BLaER1 (cell line): ENCODE results near the gene TMEM45B.
"Not testable (repeated sequence)": the region's sequence is repeated elsewhere in the genome, so short reads cannot be mapped to it uniquely, and the experiment has no call there.

Experiments used
- H3K27ac ChIP-seq: shearing (Covaris generic); formaldehyde crosslinking; 2 replicates; pipeline ENCODE4 v1.8.1; 2022
- H3K27me3 ChIP-seq: shearing (Covaris generic); formaldehyde crosslinking; 2 replicates; pipeline ENCODE4 v1.8.1; 2022
- H3K36me3 ChIP-seq: shearing (Covaris generic); formaldehyde crosslinking; 2 replicates; pipeline ENCODE4 v1.8.1; 2022
- H3K4me1 ChIP-seq: shearing (Covaris generic); formaldehyde crosslinking; 2 replicates; pipeline ENCODE4 v1.8.1; 2022
- H3K4me2 ChIP-seq: shearing (Covaris generic); formaldehyde crosslinking; 2 replicates; pipeline ENCODE4 v1.8.1; 2022
- H3K4me3 ChIP-seq: shearing (Covaris generic); formaldehyde crosslinking; 2 replicates; pipeline ENCODE4 v1.8.1; 2022
- H3K9ac ChIP-seq: shearing (Covaris generic); formaldehyde crosslinking; 2 replicates; pipeline ENCODE4 v1.8.1; 2022
- H3K9me3 ChIP-seq: shearing (Covaris generic); formaldehyde crosslinking; 2 replicates; pipeline ENCODE4 v1.8.1; 2022
- H4K20me1 ChIP-seq: shearing (Covaris generic); formaldehyde crosslinking; 2 replicates; pipeline ENCODE4 v1.8.1; 2022
- Cebpa-rat ChIP-seq: shearing (Covaris generic); IDR thresholded peaks from 2 replicates; pipeline ENCODE4 v1.8.1; 2022

Gene TMEM45B

GRCh38 chr11:129815596-129816461 is at the start of gene TMEM45B:
Gene TMEM45B (plus strand): TSS chr11:129815848. CDS start chr11:129852483, 36,635 bp downstream.
- Histone ChIP-seq H3K4me1 (no peaks in the 10 kb centered on the region), H3K36me3 (no peaks in the 10 kb centered on the region), H4K20me1 (no peaks in the 10 kb centered on the region), H3K27ac (no peak within 1 kb of the TSS), H3K9me3 (peaks cover 23% of the 10 kb centered on the region), H3K4me3 (no peak within 1 kb of the TSS), H3K27me3 (no peaks in the 10 kb centered on the region), H3K4me2 (no peak within 1 kb of the TSS), H3K9ac (no peak within 1 kb of the TSS)
- no peak for TF ChIP-seq Cebpa-rat

- Histone ChIP-seq H3K27me3 (no peaks in the 10 kb centered on the region), H3K4me1 (peaks cover 13% of the 10 kb centered on the region), H3K4me3 (no peak overlapping the region), H4K20me1 (no peaks in the 10 kb centered on the region), H3K9me3 (no peaks in the 10 kb centered on the region), H3K9ac (no peak overlapping the region), H3K36me3 (no peaks in the 10 kb centered on the region), H3K4me2 (no peak overlapping the region), H3K27ac (no peak overlapping the region)
- TF ChIP-seq Cebpa-rat = no peak
Measured at GRCh38 chr11:129766898-129767604, 48.6 kb upstream of the TMEM45B start.

- Histone ChIP-seq H3K27ac (no peak overlapping the region), H3K4me2 (no peak overlapping the region), H3K4me3 (no peak overlapping the region), H3K36me3 (no peaks in the 10 kb centered on the region), H3K27me3 (no peaks in the 10 kb centered on the region), H3K4me1 (peaks cover 13% of the 10 kb centered on the region), H4K20me1 (no peaks in the 10 kb centered on the region), H3K9ac (no peak overlapping the region), H3K9me3 (no peaks in the 10 kb centered on the region)
- no peak for TF ChIP-seq Cebpa-rat
Measured at GRCh38 chr11:129767827-129768226, 47.8 kb upstream of the TMEM45B start.

- Histone ChIP-seq H3K4me2 (no peak overlapping the region), H3K27me3 (no peaks in the 10 kb centered on the region), H3K27ac (no peak overlapping the region), H3K9me3 (peaks cover 3% of the 10 kb centered on the region; the same call in 1 of the 2 replicates), H3K4me3 (no peak overlapping the region), H3K4me1 (peaks cover 11% of the 10 kb centered on the region), H4K20me1 (no peaks in the 10 kb centered on the region), H3K36me3 (no peaks in the 10 kb centered on the region), H3K9ac (no peak overlapping the region)
- no peak for TF ChIP-seq Cebpa-rat
Measured at GRCh38 chr11:129768356-129768755, 47.3 kb upstream of the TMEM45B start.

DNA sequence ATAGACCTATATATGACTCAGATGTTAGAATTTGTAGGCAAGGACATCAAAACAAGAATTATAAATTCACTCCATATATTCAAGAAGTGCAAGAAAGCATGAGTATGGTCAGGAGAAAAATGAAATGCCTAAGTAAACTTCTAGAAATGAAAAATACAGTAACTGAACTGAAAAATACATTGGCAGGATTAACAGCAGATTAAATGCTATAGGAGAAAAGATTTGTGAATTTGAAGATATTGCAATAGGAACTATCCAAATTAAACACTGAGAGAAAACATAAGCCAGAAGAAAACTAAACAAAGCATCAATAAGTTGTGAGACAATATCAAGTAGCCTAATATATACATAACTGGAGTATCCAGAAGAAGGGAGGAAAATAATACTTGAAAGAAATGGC is 46.6 kb upstream of the TMEM45B start:
- no peaks in the 10 kb centered on the region for H3K27me3 ChIP-seq
- TF ChIP-seq Cebpa-rat = no peak
- no peak overlapping the region for H3K4me2 ChIP-seq
- H3K9me3 ChIP-seq = peaks cover 4% of the 10 kb centered on the region; the same call in 1 of the 2 replicates
- H3K4me1 ChIP-seq = peaks cover 4% of the 10 kb centered on the region
- H3K36me3 ChIP-seq = no peaks in the 10 kb centered on the region
- no peaks in the 10 kb centered on the region for H4K20me1 ChIP-seq
- no peak overlapping the region for H3K4me3 ChIP-seq
- no peak overlapping the region for H3K9ac ChIP-seq
- no peak overlapping the region for H3K27ac ChIP-seq

GRCh38 chr11:129770993-129771392 is 44.7 kb upstream of the TMEM45B start:
- H3K9me3 ChIP-seq = peaks cover 4% of the 10 kb centered on the region; the same call in 1 of the 2 replicates
- no peaks in the 10 kb centered on the region for H3K36me3 ChIP-seq
- H3K4me1 ChIP-seq = no peaks in the 10 kb centered on the region
- H3K4me2 ChIP-seq = no peak overlapping the region
- H3K9ac ChIP-seq = no peak overlapping the region
- no peak overlapping the region for H3K4me3 ChIP-seq
- no peaks in the 10 kb centered on the region for H4K20me1 ChIP-seq
- H3K27me3 ChIP-seq = no peaks in the 10 kb centered on the region
- no peak overlapping the region for H3K27ac ChIP-seq
- no peak for TF ChIP-seq Cebpa-rat

GRCh38 chr11:129771456-129771855 is 44.2 kb upstream of the TMEM45B start:
- H3K4me1 ChIP-seq, H3K4me3 ChIP-seq, H3K4me2 ChIP-seq: not testable (repeated sequence)

DNA sequence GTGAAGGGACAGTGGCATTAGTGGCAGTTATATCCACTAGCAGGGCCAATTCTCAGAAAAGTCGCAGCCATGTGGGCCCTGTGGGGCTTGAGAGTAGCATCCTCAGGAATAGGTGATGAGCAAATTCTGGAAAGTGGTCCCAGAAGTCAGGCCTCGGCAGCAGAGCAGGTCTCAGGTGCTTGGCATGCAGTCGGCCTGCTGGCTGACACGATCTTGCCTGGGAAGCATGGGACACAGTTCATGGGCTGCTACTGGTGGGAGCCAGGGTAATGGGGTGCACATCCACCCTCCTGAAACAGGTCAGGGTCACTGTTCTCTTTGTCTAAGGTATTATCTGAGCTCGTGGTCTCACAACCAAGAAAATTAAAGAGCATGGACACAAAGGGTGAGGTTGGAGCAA is 36.8 kb upstream of the TMEM45B start:
- no peaks in the 10 kb centered on the region for H3K36me3 ChIP-seq
- no peak overlapping the region for H3K4me3 ChIP-seq
- H4K20me1 ChIP-seq = no peaks in the 10 kb centered on the region
- no peak overlapping the region for H3K27ac ChIP-seq
- H3K9me3 ChIP-seq = no peaks in the 10 kb centered on the region
- no peak for TF ChIP-seq Cebpa-rat
- H3K4me2 ChIP-seq = no peak overlapping the region
- H3K27me3 ChIP-seq = no peaks in the 10 kb centered on the region
- no peak overlapping the region for H3K9ac ChIP-seq
- no peaks in the 10 kb centered on the region for H3K4me1 ChIP-seq

More at GRCh38 chr11:129771456-129771855, 44.2 kb upstream of the TMEM45B start:
- not testable (repeated sequence) for H3K27me3 ChIP-seq, H3K36me3 ChIP-seq, H3K27ac ChIP-seq, H4K20me1 ChIP-seq, H3K9ac ChIP-seq, H3K9me3 ChIP-seq

DNA sequence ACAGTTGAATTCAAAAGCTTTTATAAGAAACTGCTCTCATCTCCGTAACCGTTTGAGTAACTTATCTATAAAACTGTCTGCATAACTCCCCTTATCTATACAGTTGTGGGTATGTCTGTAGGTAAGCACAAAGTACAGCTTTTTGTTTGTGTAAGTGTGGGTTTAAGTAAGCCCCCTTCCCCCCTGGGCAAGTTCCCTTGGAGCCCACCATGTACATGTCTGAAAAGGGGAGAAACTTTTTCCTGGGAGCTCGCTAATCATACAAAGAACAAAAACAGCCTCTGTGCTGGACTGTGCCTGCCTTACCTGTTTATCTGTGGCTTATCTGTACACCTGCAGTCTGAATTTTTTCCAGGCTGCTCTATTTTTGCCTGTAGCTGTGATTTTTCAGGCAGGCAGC is 36.3 kb upstream of the TMEM45B start:
- no peak overlapping the region for H3K4me3 ChIP-seq
- no peak overlapping the region for H3K9ac ChIP-seq
- H3K9me3 ChIP-seq = no peaks in the 10 kb centered on the region
- H3K4me1 ChIP-seq = no peaks in the 10 kb centered on the region
- no peak overlapping the region for H3K27ac ChIP-seq
- no peak overlapping the region for H3K4me2 ChIP-seq
- no peaks in the 10 kb centered on the region for H3K27me3 ChIP-seq
- no peaks in the 10 kb centered on the region for H4K20me1 ChIP-seq
- H3K36me3 ChIP-seq = no peaks in the 10 kb centered on the region
- TF ChIP-seq Cebpa-rat = no peak
